Measurements from ENCODE around the gene ALDH3B1.
A peak's percentile ranks its signal among the peaks of the same experiment; 100 is the strongest.

- TF ChIP-seq, protein P1, sequence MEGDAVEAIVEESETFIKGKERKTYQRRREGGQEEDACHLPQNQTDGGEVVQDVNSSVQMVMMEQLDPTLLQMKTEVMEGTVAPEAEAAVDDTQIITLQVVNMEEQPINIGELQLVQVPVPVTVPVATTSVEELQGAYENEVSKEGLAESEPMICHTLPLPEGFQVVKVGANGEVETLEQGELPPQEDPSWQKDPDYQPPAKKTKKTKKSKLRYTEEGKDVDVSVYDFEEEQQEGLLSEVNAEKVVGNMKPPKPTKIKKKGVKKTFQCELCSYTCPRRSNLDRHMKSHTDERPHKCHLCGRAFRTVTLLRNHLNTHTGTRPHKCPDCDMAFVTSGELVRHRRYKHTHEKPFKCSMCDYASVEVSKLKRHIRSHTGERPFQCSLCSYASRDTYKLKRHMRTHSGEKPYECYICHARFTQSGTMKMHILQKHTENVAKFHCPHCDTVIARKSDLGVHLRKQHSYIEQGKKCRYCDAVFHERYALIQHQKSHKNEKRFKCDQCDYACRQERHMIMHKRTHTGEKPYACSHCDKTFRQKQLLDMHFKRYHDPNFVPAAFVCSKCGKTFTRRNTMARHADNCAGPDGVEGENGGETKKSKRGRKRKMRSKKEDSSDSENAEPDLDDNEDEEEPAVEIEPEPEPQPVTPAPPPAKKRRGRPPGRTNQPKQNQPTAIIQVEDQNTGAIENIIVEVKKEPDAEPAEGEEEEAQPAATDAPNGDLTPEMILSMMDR (IDR thresholded peaks at IDR 0.05), result peak in 5 of 7 experiments; percentile 7 to 48 (median 23)
- TF ChIP-seq POLR2A (IDR thresholded peaks at IDR 0.05), result no peak
Observed at GRCh38 chr11:68076371-68077042, 66.4 kb downstream of the ALDH3B1 start.

All from body of pancreas (tissue), 4 donors.